ENCODE results near the gene MCOLN3.

Gene MCOLN3, protein sequence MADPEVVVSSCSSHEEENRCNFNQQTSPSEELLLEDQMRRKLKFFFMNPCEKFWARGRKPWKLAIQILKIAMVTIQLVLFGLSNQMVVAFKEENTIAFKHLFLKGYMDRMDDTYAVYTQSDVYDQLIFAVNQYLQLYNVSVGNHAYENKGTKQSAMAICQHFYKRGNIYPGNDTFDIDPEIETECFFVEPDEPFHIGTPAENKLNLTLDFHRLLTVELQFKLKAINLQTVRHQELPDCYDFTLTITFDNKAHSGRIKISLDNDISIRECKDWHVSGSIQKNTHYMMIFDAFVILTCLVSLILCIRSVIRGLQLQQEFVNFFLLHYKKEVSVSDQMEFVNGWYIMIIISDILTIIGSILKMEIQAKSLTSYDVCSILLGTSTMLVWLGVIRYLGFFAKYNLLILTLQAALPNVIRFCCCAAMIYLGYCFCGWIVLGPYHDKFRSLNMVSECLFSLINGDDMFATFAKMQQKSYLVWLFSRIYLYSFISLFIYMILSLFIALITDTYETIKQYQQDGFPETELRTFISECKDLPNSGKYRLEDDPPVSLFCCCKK

GRCh38 chr1:85048296-85049064 lies at the start of gene MCOLN3:
MCOLN3 (minus strand) TSS chr1:85048500; CDS start chr1:85045360, 3,140 bp downstream.
- peak; percentile 25 for DNase-seq

DNA sequence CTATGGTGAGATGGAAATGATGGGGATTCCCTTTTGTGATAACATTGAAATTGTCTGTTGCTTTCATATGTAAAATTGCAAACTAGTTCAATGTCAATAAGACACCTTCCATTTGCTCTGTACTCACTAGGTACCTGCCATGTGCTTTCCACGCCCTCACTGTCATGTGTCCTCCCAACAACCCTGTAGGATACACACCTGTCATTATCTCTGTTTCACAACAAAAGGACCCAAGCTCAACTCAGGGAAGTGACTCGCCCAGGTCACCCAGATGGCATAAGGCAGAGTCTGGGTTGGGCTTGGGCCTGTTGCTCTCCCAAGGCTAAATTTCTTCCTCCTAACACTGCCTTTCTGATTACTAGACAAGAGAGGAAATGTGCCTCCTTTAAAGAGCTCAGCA lies 45.3 kb upstream of the MCOLN3 start:
- DNase-seq: no peak

- DNase-seq: peak; percentile 39
Observed at GRCh38 chr1:85091671-85092280, 43.5 kb upstream of the MCOLN3 start.

- DNase-seq: no peak
Observed at GRCh38 chr1:85090225-85090624, 41.9 kb upstream of the MCOLN3 start.

DNA sequence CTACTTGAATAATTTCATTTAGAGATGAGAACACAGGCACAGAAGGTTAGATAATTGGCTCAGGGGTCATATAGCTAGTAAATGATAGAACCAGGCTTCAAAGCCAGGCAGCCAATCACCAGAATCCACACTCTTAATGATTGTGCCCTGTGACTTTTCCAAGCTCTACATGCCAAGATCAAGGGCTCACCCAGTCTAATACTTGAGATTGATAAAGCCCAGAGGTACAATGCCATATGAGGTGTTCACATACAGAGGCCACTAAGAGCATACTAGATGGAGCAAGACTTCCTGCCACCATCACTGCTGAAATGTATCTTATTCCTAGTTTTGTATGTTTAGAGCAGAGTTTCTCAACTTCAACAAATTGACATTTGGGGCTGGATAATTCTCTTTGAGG lies 40.9 kb upstream of the MCOLN3 start:
- DNase-seq: no peak

GRCh38 chr1:85088408-85088784 lies 40.1 kb upstream of the MCOLN3 start:
- DNase-seq: no peak

DNA sequence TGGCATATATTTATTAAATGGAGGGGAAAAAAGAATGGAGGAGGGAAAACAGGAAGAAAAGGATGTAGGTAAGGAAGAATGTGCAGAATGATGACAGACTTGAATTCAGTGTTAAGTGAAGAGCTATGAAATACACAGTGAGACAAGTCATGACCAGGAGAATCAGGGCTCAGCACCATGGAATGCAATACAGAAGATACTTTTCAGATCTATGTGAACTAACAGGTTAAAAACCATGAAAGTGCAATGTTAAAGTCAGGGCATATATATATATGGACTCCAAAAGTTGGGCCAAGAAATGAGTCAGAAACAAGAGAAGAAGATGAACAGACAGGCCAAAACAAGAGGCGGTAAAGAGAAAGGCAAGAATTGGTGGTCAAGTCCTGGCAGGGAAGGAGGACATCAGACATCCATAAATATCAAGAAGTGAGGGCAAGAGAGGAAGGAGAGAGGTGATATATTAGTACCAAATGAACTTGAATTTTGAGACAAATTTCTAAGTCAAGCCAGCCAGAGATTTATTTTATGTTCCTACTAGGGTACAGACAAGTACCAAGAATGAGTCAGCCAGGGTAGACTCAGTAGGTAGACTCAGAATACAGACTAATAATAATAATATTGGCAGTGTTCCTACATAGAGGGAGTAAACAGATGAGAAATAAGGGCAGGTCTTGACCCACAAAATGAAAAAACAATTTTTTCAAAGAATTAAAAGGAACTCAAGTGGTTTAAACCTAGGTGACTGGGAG lies 39.5 kb upstream of the MCOLN3 start:
- DNase-seq: no peak

- DNase-seq: no peak
Observed at GRCh38 chr1:85085417-85085816, 37.1 kb upstream of the MCOLN3 start.

- no peak for DNase-seq
Observed at GRCh38 chr1:85078903-85079302, 30.6 kb upstream of the MCOLN3 start.

- DNase-seq: no peak
Observed at GRCh38 chr1:85074365-85074964, 26.2 kb upstream of the MCOLN3 start.

DNA sequence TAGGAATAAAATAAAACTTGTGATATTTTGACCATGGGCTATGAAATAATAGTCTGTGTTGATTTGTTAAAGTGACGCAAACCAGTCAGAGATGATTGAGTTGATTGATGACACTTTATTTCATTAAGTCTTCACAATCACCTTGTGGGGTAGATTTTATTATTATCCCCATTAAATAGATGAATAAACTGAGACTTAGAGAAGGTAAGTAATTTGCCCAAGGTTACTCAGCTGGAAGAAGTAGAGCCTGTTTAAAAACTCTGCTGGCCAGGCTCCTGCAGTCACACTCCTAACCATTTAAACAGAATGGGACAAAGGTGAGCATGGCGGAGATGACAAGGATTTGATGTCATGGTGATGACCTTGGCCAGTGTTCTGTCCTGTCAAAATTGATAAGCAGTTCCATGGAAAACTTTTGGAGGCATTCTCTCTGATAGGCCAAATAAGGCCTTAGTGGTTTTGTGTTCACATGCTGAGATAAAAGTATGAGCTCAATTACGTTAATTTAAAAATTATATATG lies 22.7 kb upstream of the MCOLN3 start:
- no peak for DNase-seq

DNA sequence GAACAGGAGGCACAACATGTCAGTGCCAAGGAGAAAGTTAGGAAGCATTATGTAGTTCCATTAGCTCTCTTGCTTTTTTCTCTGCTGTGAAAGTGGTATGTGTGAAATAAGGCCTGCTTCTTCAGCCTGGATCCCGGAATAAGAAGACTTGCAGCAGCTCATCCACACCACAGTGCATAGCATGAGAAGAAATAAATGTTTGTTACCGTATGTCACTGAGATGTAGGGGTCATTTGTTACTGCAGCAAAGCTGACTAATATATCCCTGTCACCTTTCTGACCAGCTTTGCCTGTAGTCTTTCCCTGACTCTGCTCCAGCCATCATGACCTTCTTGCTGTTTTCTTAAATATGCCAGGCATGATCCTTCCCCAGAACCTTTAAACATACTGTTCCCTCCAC lies 20.5 kb upstream of the MCOLN3 start:
- DNase-seq: no peak

- no peak for DNase-seq
Observed at GRCh38 chr1:85065550-85065949, 17.2 kb upstream of the MCOLN3 start.

- DNase-seq: no peak
Observed at GRCh38 chr1:85062425-85063026, 14.2 kb upstream of the MCOLN3 start.

DNA sequence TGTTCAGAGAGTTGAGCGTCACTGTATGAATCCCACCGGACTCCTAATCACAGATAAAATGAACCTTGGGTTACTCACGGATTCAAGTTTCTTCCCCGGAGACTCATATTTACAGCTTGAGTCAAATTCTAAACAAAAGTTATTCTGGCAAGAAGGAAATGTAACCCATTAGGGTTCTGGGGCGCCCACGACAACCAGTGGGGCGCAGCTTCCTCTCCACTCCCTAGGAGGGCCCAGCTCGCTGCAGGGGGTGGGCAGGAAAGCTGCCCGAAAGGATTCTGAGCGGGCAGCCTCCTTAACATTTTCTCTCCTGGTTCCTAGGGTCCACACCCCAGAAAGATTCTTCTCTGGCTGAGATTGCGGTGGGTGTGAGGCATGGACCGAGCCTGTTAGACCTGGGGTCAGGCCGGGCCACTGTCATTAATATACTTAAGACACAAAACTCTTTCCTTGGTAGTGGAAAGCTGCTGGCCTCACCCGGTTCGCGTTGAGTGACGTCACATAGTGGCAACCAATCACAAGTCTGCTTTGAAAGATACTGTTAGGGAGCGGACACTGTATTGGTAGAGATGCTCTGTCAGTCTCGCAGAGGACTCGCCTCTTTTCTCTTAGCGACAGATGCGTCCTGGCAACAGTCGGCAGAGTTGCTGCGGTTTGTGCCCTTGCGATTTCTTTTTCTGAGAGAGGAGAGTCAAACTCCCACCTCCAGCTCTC lies 13.6 kb upstream of the MCOLN3 start:
- peak; percentile 93 for DNase-seq

- DNase-seq: no peak
Observed at GRCh38 chr1:85060038-85060437, 11.7 kb upstream of the MCOLN3 start.

- no peak for DNase-seq
Observed at GRCh38 chr1:85059563-85059962, 11.3 kb upstream of the MCOLN3 start.

DNA sequence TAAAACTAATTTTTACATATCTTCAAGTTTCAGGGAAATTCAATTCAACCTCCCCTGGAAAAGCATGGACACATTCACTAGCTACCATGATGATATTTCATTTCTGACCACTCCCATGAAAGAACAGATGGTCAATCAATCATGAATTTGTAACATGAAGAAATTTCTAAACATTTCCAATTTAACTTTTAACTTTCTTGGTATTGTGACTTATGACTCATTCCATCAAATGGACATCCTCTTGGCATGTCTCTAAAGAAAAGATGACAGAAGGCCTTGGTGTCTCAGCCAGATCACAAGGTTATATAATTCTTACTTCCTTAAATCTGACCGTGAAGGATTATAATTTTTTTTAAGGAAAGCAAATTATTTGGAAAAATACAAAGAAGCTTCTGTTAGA lies 10.5 kb upstream of the MCOLN3 start:
- no peak for DNase-seq

GRCh38 chr1:85058311-85058710 lies 10.0 kb upstream of the MCOLN3 start:
- no peak for DNase-seq

- no peak for DNase-seq
Observed at GRCh38 chr1:85054664-85055063, 6.4 kb upstream of the MCOLN3 start.

GRCh38 chr1:85049735-85050166 lies 1.5 kb upstream of the MCOLN3 start:
- DNase-seq: no peak
